ENCODE data around the gene BAHCC1. TPM values are rescaled to one million over a fixed set of nuclear protein-coding genes. Genes with fewer than 3 reads are reported as not detected.
A peak's percentile ranks its signal among the peaks of the same experiment; 100 is the strongest.

BAHCC1 gene
- total RNA-seq, 1 experiment from 2014 or later = 3.1 TPM

- Histone ChIP-seq H3K56ac (ENCODE audit: insufficient read length, low read depth, low read length) (no peak overlapping the region), H4K8ac (replicated peaks; ENCODE audit: insufficient read length, low read depth, low read length) (no peak overlapping the region), H3K18ac (ENCODE audit: insufficient read length, low read depth, low read length) (no peak overlapping the region), H2AFZ (ENCODE audit: low read length) (no peak overlapping the region), H3K4me1 (ENCODE audit: insufficient read depth, low read length) (no peaks in the 10 kb centered on the region), H3K79me2 (ENCODE audit: insufficient read depth, low read length) (no peaks in the 10 kb centered on the region), H2BK5ac (ENCODE audit: insufficient read length, low read length) (no peak overlapping the region), H3K9ac (ENCODE audit: extremely low read depth, insufficient read length, low read length) (no peak overlapping the region), H4K91ac (ENCODE audit: insufficient read length, low read depth, low read length) (no peak overlapping the region), H4K20me1 (ENCODE audit: control insufficient read depth, insufficient read depth, insufficient read length) (no peaks in the 10 kb centered on the region), H2BK120ac (ENCODE audit: low read depth, low read length, poor library complexity, severe bottlenecking) (no peak overlapping the region), H3K9me3 (ENCODE audit: control insufficient read depth, low read depth, low read length) (no peaks in the 10 kb centered on the region), H3K4me2 (ENCODE audit: insufficient read depth, insufficient read length, low read length) (no peak overlapping the region), H3K4ac (ENCODE audit: low read depth, low read length) (no peak overlapping the region), H3K23me2 (ENCODE audit: insufficient read length, low read depth, low read length, poor library complexity, severe bottlenecking) (peaks cover 16% of the 10 kb centered on the region), H3K79me1 (ENCODE audit: insufficient read depth, low read depth, low read length, poor library complexity, severe bottlenecking) (no peaks in the 10 kb centered on the region), H4K5ac (ENCODE audit: insufficient read length, low read depth, low read length) (no peak overlapping the region), H3T11ph (ENCODE audit: low read length) (no peak overlapping the region), H3K27ac (ENCODE audit: insufficient read length, low read depth, low read length) (no peak overlapping the region), H3K14ac (ENCODE audit: insufficient read depth, low read length) (no peak overlapping the region), H2BK20ac (ENCODE audit: low read depth, low read length, poor library complexity, severe bottlenecking) (no peak overlapping the region), H2AK5ac (ENCODE audit: insufficient read length, low read length) (no peak overlapping the region), H2BK12ac (ENCODE audit: insufficient read length, low read depth, low read length) (no peak overlapping the region), H3K23ac (ENCODE audit: insufficient read length, low read depth, low read length) (no peak overlapping the region), H3K27me3 (ENCODE audit: insufficient read depth, low read length) (peaks cover 78% of the 10 kb centered on the region), H2BK15ac (ENCODE audit: low read depth, low read length) (no peak overlapping the region)
- DNase-seq = no peak
- Mint-ChIP-seq H3K9me3 (peaks cover 0 to 3% of the 10 kb centered on the region in 2 experiments; a peak in 1 of 5 replicates), H3K4me3 (peak overlapping the region; percentile 40 to 78), H3K27ac (no peak overlapping the region), H3K36me3 (ENCODE audit: insufficient read depth in 1 of 3, low read depth in 3 of 3) (peaks cover 0 to 5% (median 4%) of the 10 kb centered on the region in 3 experiments; a peak in 3 of 7 replicates), H3K27me3 (ENCODE audit: low read depth) (peaks cover 93% of the 10 kb centered on the region), H3K4me1 (peaks cover 10 to 47% of the 10 kb centered on the region in 2 experiments)
- TF ChIP-seq CTCF (conservative IDR thresholded peaks at IDR 0.05) = no peak
- no CpG with 5 or more reads among the region's 14 CpGs for WGBS (ENCODE audit: extremely low coverage, insufficient read length, low lambda C conversion rate)
These were observed 7.1 kb upstream of the BAHCC1 start for GRCh38 chr17:81388091-81388611.
